GM12878 (cell line): Measurements from ENCODE around the gene TNK1. TPM values are rescaled to one million over a fixed set of nuclear protein-coding genes. Genes with fewer than 3 reads are reported as not detected.

Source experiments
- BCL3 ChIP-seq: IDR thresholded peaks from 2 replicates; pipeline ENCODE4 v1.6.1; 2011; ENCODE audit warnings: borderline replicate concordance, low read depth, mild to moderate bottlenecking, moderate library complexity, low read length; ENCODE audit not compliant: insufficient read depth, poor library complexity, severe bottlenecking
- CBFB ChIP-seq: IDR thresholded peaks from 2 replicates; pipeline ENCODE4 v1.6.1; 2016; ENCODE audit warnings: antibody characterized with exemption, low read depth
- CHD2 ChIP-seq: IDR thresholded peaks from 2 replicates; pipeline ENCODE4 v1.6.1; 2011; ENCODE audit warnings: low read depth, low read length, improper control_type of control experiment, borderline replicate concordance
- EZH2 ChIP-seq: IDR thresholded peaks from 2 replicates; pipeline ENCODE4 v1.6.1; 2012; ENCODE audit warnings: low read depth, mild to moderate bottlenecking, control low read depth, inconsistent platforms, low read length, borderline replicate concordance; ENCODE audit not compliant: control insufficient read depth
- FOXM1 ChIP-seq: IDR thresholded peaks from 2 replicates; pipeline ENCODE4 v1.6.1; 2012; ENCODE audit warnings: low read depth, mild to moderate bottlenecking, inconsistent platforms, low read length, moderate library complexity
- IRF4 ChIP-seq: IDR thresholded peaks from 2 replicates; pipeline ENCODE4 v1.6.1; 2011; ENCODE audit warnings: low read depth, low read length
- JUNB ChIP-seq: IDR thresholded peaks from 2 replicates; pipeline ENCODE4 v1.6.1; 2016; ENCODE audit warnings: antibody characterized with exemption, mild to moderate bottlenecking
- MYB ChIP-seq: fragments of 150-350 bp; IDR thresholded peaks from 2 replicates; pipeline ENCODE4 v1.6.1; 2014; ENCODE audit warnings: mild to moderate bottlenecking, low read depth, low read length, borderline replicate concordance
- MYC ChIP-seq: IDR thresholded peaks from 2 replicates; pipeline ENCODE4 v1.6.1; 2011; ENCODE audit warnings: mild to moderate bottlenecking, low read length, moderate library complexity, inconsistent platforms; ENCODE audit not compliant: insufficient read depth, insufficient replicate concordance, insufficient read length, severe bottlenecking
- NBN ChIP-seq: fragments of 450-650 bp; IDR thresholded peaks from 2 replicates; pipeline ENCODE4 v1.6.1; 2016
- SMAD1 ChIP-seq: fragments of 450-650 bp; IDR thresholded peaks from 2 replicates; pipeline ENCODE4 v1.6.1; 2018; ENCODE audit warnings: mild to moderate bottlenecking, low read depth; ENCODE audit not compliant: partially characterized antibody
- ZNF24 ChIP-seq: fragments of 450-650 bp; IDR thresholded peaks from 2 replicates; pipeline ENCODE4 v1.6.1; 2017; ENCODE audit warnings: antibody characterized with exemption, mild to moderate bottlenecking
- polyA plus RNA-seq, 11 experiments: library from polyadenylated mRNA; depleted of rRNA in 4 of 11; unstranded in 6 of 11; stranded (reverse) in 5 of 11; fragments of >200 nt; fragmentation: Nextera tagmentation in 4 of 11; fragmentation: Illumina TruSeq in 1 of 11; extraction: Ambion mirVana in 4 of 11; extraction: Trizol in 1 of 11; gene quantifications; 1 replicate in 1 of 11; 2 replicates in 10 of 11; pipeline versions ENCODE4 v1.2.1 to v1.2.3, GENCODE V29; 2011 to 2016; ENCODE audit warnings: inconsistent platforms in 2 of 11, missing spikeins in 2 of 11, low read depth in 1 of 11
- total RNA-seq, 4 experiments: library from RNA; depleted of rRNA in 3 of 4; stranded (reverse); fragments of >200 nt in 3 of 4; fragmentation: Illumina TruSeq in 1 of 4; extraction: Trizol in 1 of 4; gene quantifications; 2 replicates each; pipeline versions ENCODE4 v1.2.1 to v1.2.3, GENCODE V29; 2013 to 2021
- TF ChIP-seq, protein P1 (sequence below): fragments of 450-650 bp; IDR thresholded peaks from 2 replicates; pipeline ENCODE4 v1.6.1; 2016; ENCODE audit warnings: mild to moderate bottlenecking

The TNK1 gene
- total and polyA plus RNA-seq, 10 of the 15 experiments (the other 5 are each of a cell fraction or from before 2014, with no cell fraction given), result 0.06 to 2.5 (median 0.70) TPM

GRCh38 chr17:7384489-7385081 lies 3.7 kb downstream of the TNK1 start (continued):
- TF ChIP-seq, protein P1, sequence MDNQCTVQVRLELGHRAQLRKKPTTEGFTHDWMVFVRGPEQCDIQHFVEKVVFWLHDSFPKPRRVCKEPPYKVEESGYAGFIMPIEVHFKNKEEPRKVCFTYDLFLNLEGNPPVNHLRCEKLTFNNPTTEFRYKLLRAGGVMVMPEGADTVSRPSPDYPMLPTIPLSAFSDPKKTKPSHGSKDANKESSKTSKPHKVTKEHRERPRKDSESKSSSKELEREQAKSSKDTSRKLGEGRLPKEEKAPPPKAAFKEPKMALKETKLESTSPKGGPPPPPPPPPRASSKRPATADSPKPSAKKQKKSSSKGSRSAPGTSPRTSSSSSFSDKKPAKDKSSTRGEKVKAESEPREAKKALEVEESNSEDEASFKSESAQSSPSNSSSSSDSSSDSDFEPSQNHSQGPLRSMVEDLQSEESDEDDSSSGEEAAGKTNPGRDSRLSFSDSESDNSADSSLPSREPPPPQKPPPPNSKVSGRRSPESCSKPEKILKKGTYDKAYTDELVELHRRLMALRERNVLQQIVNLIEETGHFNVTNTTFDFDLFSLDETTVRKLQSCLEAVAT, result no peak
- no peak for TF ChIP-seq NBN
- TF ChIP-seq JUNB, result no peak
- TF ChIP-seq MYB, result no peak
- no peak for TF ChIP-seq MYC
- TF ChIP-seq ZNF24, result no peak
- no peak for TF ChIP-seq CHD2
- no peak for TF ChIP-seq BCL3
- TF ChIP-seq IRF4, result no peak
- no peak for TF ChIP-seq SMAD1
- no peak for TF ChIP-seq CBFB
- no peak for TF ChIP-seq FOXM1
- TF ChIP-seq EZH2, result no peak
- TF ChIP-seq, all 136 proteins: peak for 0
